Body of pancreas (tissue), 4 donors: ENCODE results near the gene CCDC12. TPM values are rescaled to one million over a fixed set of nuclear protein-coding genes. Genes with fewer than 3 reads are reported as not detected.

Experiments used
- ATAC-seq: fragments of 150-250 bp; one replicate; pipeline ENCODE4 v1.9.1; 2016
- DNase-seq, 4 donors: peaks; one replicate each; pipeline ENCODE4 v3.0.0-alpha.2; 2019
- H3K27ac ChIP-seq, 4 donors: fragments of 200-600 bp; sonication (generic); 1 replicate in 3 of 4; 2 replicates in 1 of 4; pipeline versions ENCODE4 v1.5.1 to v1.6.1; 2016 to 2019; ENCODE audit warnings: mild to moderate bottlenecking in 1 of 4, mixed read lengths in 1 of 4, moderate library complexity in 1 of 4
- H3K27me3 ChIP-seq, 2 donors: fragments of 200-600 bp; sonication (generic); one replicate each; pipeline ENCODE4 v1.6.0; 2016; ENCODE audit warnings: mild to moderate bottlenecking in 1 of 2
- H3K36me3 ChIP-seq, 2 donors: fragments of 200-600 bp; sonication (generic); replicated peaks in 1 of 2; 2 replicates each; pipeline ENCODE4 v1.5.1; 2016; ENCODE audit warnings: low read depth in 2 of 2; ENCODE audit not compliant: insufficient read depth in 1 of 2
- H3K4me1 ChIP-seq: fragments of 200-600 bp; sonication (generic); one replicate; pipeline ENCODE4 v1.6.0; 2016
- H3K4me3 ChIP-seq, 2 donors: fragments of 200-600 bp; sonication (generic); 1 replicate in 1 of 2; 2 replicates in 1 of 2; pipeline ENCODE4 v1.5.1; 2016 to 2019
- H3K9me3 ChIP-seq, 3 donors: fragments of 200-600 bp; sonication (generic); 1 replicate in 2 of 3; 2 replicates in 1 of 3; pipeline ENCODE4 v1.5.1; 2016
- POLR2A ChIP-seq, 3 donors: fragments of 450-650 bp; IDR thresholded peaks; one replicate each; pipeline ENCODE4 v1.6.1; 2016; ENCODE audit warnings: antibody characterized with exemption in 3 of 3, mild to moderate bottlenecking in 2 of 3
- WGBS, 2 donors: methylation state at CpG; one replicate each; pipeline ENCODE4 v1.1.5; 2017; 5-methylcytosine and 5-hydroxymethylcytosine counted together
- intact Hi-C: fragments of 100-400 bp; cut with DNase I; formaldehyde crosslinking; loops from one replicate; pipeline ENCODE4 v1.15.1; 2023
- total RNA-seq, 2 donors: library from RNA; depleted of rRNA; stranded (reverse); fragments of >200 nt; gene quantifications; one replicate each; pipeline ENCODE4 v1.1.0, GENCODE V29; 2016
- TF ChIP-seq, protein P1 (sequence below), 7 experiments: fragments of 450-650 bp in 4 of 7; fragments of 200-600 bp in 3 of 7; sonication (generic) in 3 of 7; IDR thresholded peaks; one replicate each; pipeline ENCODE4 v1.5.1; 2016 to 2019; ENCODE audit warnings: antibody characterized with exemption in 7 of 7

Gene CCDC12
- total RNA-seq, 2 donors from 2014 or later: 25.4 to 67.2 TPM

- WGBS, 2 donors: 0 to 1% methylated on average over 45 to 68 of the region's 72 CpGs
- peak; percentile 33 for ATAC-seq
- Histone ChIP-seq H3K4me1 (peaks cover 28% of the 10 kb centered on the region), H3K4me3 (peak overlapping the region in 1 of 2 donors; percentile 3), H3K9me3 (no peaks in the 10 kb centered on the region), H3K27me3 (peaks cover 0 to 14% of the 10 kb centered on the region in 2 donors), H3K27ac (peak overlapping the region in 1 of 4 donors; percentile 18), H3K36me3 (no peaks in the 10 kb centered on the region)
- TF ChIP-seq POLR2A (IDR thresholded peaks at IDR 0.05): no peak
- TF ChIP-seq, protein P1, sequence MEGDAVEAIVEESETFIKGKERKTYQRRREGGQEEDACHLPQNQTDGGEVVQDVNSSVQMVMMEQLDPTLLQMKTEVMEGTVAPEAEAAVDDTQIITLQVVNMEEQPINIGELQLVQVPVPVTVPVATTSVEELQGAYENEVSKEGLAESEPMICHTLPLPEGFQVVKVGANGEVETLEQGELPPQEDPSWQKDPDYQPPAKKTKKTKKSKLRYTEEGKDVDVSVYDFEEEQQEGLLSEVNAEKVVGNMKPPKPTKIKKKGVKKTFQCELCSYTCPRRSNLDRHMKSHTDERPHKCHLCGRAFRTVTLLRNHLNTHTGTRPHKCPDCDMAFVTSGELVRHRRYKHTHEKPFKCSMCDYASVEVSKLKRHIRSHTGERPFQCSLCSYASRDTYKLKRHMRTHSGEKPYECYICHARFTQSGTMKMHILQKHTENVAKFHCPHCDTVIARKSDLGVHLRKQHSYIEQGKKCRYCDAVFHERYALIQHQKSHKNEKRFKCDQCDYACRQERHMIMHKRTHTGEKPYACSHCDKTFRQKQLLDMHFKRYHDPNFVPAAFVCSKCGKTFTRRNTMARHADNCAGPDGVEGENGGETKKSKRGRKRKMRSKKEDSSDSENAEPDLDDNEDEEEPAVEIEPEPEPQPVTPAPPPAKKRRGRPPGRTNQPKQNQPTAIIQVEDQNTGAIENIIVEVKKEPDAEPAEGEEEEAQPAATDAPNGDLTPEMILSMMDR (IDR thresholded peaks at IDR 0.05): no peak
- DNase-seq: peak in 1 of 4 donors; percentile 16
- intact Hi-C loops: no loop called here
Observed at GRCh38 chr3:46882377-46883053, 94.0 kb downstream of the CCDC12 start.

- intact Hi-C loops: no loop called here
- Histone ChIP-seq H3K27ac (peak overlapping the region in 2 of 4 donors; percentile 17 to 18), H3K9me3 (no peaks in the 10 kb centered on the region), H3K4me3 (peak overlapping the region in 1 of 2 donors; percentile 3), H3K4me1 (peaks cover 28% of the 10 kb centered on the region), H3K36me3 (no peaks in the 10 kb centered on the region), H3K27me3 (peaks cover 0 to 14% of the 10 kb centered on the region in 2 donors)
- 5% methylated on average over 23 to 61 of the region's 83 CpGs for WGBS, 2 donors
- TF ChIP-seq, protein P1 (IDR thresholded peaks at IDR 0.05): no peak
- TF ChIP-seq POLR2A (IDR thresholded peaks at IDR 0.05): no peak
- ATAC-seq: peak; percentile 15
- DNase-seq: peak in 1 of 4 donors; percentile 23
Observed at GRCh38 chr3:46881596-46882376, 94.8 kb downstream of the CCDC12 start.

DNA sequence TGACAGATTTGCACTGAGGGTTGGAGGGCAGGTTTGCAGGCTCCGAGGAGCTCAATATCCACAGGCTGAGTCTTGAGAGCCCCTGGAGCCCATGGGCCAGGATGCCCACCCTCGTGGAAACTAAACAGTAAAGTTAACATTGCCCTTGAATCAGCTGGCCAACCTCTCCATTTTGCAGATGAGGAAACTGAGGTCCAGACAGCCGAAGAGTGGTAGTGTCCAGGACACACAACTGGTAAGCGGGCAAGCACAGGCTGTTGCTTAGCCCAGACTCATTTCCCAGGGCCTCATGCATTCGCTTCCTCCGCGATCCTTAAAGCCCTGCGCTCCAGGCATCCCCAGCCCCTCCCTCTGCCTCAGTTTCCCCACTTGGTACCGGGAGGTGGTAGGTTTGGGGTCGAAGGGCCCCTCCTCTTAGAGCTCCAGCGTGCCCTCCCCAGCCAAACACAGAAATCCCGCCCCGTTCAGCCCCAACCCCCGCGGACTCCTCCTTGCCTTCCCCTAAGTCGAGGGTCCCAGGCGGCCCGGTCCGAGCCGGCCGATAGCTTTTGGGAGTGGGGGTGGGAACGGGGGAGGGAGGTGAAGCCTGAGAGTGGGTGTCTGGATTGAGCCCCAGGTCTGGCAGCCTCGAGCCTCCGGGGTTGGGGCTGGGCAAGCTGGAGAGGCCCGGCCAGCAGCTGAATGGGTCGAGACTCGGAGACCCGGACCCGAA lies 95.5 kb downstream of the CCDC12 start:
- peaks cover 28% of the 10 kb centered on the region for H3K4me1 ChIP-seq
- H3K27ac ChIP-seq: peak overlapping the region in 1 of 4 donors; percentile 17
- DNase-seq (no peak), ATAC-seq (no peak)
- TF ChIP-seq, protein P1 (IDR thresholded peaks at IDR 0.05): no peak
- TF ChIP-seq POLR2A (IDR thresholded peaks at IDR 0.05): no peak
- no peak overlapping the region for H3K4me3 ChIP-seq
- intact Hi-C loops: no loop called here
- no peaks in the 10 kb centered on the region for H3K36me3 ChIP-seq
- peaks cover 0 to 14% of the 10 kb centered on the region in 2 donors for H3K27me3 ChIP-seq
- 39 to 51% methylated on average over 24 to 29 of the region's 29 CpGs for WGBS, 2 donors
- H3K9me3 ChIP-seq: no peaks in the 10 kb centered on the region

- 0 to 27% methylated on average over 1 to 2 of the region's 2 CpGs for WGBS, 2 donors
- TF ChIP-seq, protein P1 (IDR thresholded peaks at IDR 0.05): no peak
- Histone ChIP-seq H3K27ac (no peak overlapping the region), H3K9me3 (no peaks in the 10 kb centered on the region), H3K4me3 (no peak overlapping the region), H3K27me3 (peaks cover 0 to 14% of the 10 kb centered on the region in 2 donors), H3K36me3 (no peaks in the 10 kb centered on the region), H3K4me1 (peaks cover 28% of the 10 kb centered on the region)
- ATAC-seq (peak; percentile 12), DNase-seq (peak in 3 of 4 donors; percentile 19 to 49 (median 35))
- intact Hi-C loops: no loop called here
Observed at GRCh38 chr3:46878781-46879436, 97.6 kb downstream of the CCDC12 start.
